ENCODE measurements around the gene GYS1. TPM values are rescaled to one million over a fixed set of nuclear protein-coding genes. Genes with fewer than 3 reads are reported as not detected.

Gene GYS1
- total RNA-seq, 1 donor from 2014 or later, result 45.7 TPM

DNA sequence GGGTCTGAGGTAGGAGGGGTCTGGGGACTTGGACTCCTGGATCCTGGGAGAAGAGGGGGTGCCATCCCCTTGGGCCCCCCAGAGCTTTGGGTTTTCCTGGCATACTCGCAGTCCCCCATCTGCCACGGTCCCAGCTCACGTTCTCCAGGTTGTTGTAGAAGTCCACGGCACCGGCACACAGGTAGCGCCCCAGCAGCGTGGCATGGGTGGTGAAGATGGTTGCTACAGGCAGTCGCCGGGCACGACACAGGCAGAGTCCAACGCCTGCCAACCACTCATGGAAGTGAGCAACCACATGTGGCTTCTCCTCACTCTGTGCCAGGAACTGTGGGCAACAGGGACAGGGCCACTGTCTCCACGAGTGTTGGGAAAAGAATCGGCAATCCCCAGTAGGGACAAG lies 7.4 kb downstream of the GYS1 start:
- Mint-ChIP-seq H3K4me3 (ENCODE audit: unreplicated experiment) (no peak overlapping the region), H3K36me3 (ENCODE audit: low read depth, unreplicated experiment) (peaks cover 36% of the 10 kb centered on the region), H3K27me3 (ENCODE audit: unreplicated experiment) (peaks cover 3% of the 10 kb centered on the region), H3K27ac (ENCODE audit: unreplicated experiment) (no peak overlapping the region), H3K9me3 (ENCODE audit: unreplicated experiment) (no peaks in the 10 kb centered on the region), H3K4me1 (ENCODE audit: unreplicated experiment) (peaks cover 5% of the 10 kb centered on the region)
- TF ChIP-seq, protein P1, sequence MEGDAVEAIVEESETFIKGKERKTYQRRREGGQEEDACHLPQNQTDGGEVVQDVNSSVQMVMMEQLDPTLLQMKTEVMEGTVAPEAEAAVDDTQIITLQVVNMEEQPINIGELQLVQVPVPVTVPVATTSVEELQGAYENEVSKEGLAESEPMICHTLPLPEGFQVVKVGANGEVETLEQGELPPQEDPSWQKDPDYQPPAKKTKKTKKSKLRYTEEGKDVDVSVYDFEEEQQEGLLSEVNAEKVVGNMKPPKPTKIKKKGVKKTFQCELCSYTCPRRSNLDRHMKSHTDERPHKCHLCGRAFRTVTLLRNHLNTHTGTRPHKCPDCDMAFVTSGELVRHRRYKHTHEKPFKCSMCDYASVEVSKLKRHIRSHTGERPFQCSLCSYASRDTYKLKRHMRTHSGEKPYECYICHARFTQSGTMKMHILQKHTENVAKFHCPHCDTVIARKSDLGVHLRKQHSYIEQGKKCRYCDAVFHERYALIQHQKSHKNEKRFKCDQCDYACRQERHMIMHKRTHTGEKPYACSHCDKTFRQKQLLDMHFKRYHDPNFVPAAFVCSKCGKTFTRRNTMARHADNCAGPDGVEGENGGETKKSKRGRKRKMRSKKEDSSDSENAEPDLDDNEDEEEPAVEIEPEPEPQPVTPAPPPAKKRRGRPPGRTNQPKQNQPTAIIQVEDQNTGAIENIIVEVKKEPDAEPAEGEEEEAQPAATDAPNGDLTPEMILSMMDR (IDR thresholded peaks at IDR 0.05; ENCODE audit: unreplicated experiment), result no peak
- DNase-seq (ENCODE audit: low spot score), result no peak

DNA sequence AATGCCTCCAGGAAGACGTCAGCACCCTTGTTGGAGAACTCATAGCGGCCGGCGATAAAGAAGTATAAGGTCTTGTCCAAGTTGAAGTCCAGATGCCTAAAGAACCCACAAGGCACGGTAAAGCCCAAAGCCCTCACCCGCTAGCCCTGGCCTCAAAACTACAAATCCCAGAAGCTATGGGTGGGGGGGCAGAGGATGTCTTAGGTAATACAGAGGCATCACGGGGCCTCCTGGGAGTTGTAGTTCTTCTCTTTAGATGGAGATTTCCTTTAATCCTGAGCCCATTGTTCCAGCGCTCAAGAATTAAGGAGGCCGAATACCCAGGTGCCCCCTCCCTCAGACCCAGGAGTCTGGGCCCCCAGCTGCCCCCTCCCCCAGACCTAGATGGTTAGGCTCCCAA lies 10.8 kb downstream of the GYS1 start:
- no peak for DNase-seq (ENCODE audit: low spot score)
- Mint-ChIP-seq H3K36me3 (ENCODE audit: low read depth, unreplicated experiment) (peaks cover 26% of the 10 kb centered on the region), H3K9me3 (ENCODE audit: unreplicated experiment) (no peaks in the 10 kb centered on the region), H3K27me3 (ENCODE audit: unreplicated experiment) (peaks cover 6% of the 10 kb centered on the region), H3K4me3 (ENCODE audit: unreplicated experiment) (peak overlapping the region; percentile 35), H3K4me1 (ENCODE audit: unreplicated experiment) (peaks cover 6% of the 10 kb centered on the region), H3K27ac (ENCODE audit: unreplicated experiment) (peak overlapping the region; percentile 31)
- TF ChIP-seq, protein P1 (IDR thresholded peaks at IDR 0.05; ENCODE audit: unreplicated experiment), result no peak

DNA sequence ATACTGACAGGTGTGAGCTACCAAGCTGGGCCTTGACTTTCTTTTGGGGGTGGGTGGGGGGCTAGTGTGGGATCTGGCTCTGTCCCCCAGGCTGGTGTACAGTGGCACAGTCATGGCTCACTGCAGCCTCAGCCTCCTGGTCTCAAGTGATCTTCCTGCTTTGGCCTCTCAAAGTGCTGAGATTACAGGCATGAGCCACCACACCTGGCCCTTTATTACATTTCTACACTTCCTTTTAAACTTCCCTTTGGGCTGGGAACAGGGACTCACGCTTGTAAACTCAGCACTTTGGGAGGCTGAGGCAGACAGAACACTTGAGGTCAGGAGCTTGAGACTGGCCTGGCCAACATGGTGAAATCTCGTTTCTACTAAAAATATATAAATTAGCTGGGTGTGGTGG lies 16.0 kb downstream of the GYS1 start:
- Mint-ChIP-seq H3K9me3 (ENCODE audit: unreplicated experiment) (no peaks in the 10 kb centered on the region), H3K27ac (ENCODE audit: unreplicated experiment) (no peak overlapping the region), H3K27me3 (ENCODE audit: unreplicated experiment) (peaks cover 8% of the 10 kb centered on the region), H3K36me3 (ENCODE audit: low read depth, unreplicated experiment) (peaks cover 21% of the 10 kb centered on the region), H3K4me1 (ENCODE audit: unreplicated experiment) (peaks cover 6% of the 10 kb centered on the region), H3K4me3 (ENCODE audit: unreplicated experiment) (no peak overlapping the region)
- no peak for DNase-seq (ENCODE audit: low spot score)
- TF ChIP-seq, protein P1 (IDR thresholded peaks at IDR 0.05; ENCODE audit: unreplicated experiment), result no peak

DNA sequence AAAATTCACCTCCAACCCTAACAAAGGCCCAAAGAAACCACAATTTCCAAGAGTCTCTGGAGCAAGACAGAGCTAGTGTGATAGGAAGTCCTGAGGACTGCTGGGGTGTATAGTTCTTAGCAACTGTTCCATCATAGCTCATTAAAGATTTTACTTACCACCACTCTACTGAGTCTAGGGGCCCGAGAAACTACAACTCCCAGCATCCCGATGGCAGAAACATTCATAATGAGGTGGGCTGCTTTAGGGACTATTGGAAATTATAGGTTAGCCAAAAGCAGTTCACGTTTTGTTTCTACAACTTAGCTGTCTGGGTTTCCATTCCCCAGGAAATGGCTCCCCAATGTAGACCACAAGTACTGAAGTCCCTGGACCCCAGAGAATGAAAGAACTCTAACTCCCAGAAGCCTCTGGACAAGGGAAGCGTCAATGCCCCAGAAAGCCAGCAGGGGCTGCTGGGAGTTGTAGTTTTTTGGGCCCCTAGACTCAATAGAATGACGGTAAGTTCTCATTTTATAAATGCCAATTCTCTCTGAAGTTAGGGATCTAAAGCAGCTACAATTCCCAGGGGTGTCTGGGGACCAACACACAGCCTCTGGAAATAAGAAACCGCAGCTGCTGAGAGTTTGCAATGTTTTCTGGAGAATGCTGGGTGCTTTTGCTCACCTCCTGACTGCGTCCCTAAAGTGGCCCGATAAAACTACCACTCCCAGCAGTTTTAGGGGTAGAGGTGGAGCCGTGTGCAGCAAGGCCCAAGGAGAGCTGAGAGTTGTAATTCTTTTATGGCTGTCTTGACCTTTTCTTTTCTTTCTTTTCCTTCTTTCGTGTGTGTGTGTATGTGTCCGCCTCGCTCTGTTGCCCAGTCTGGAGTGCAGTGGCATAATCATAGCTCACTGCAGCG lies 16.9 kb downstream of the GYS1 start:
- TF ChIP-seq, protein P1 (IDR thresholded peaks at IDR 0.05; ENCODE audit: unreplicated experiment), result peak; percentile 52
- H3K9me3 Mint-ChIP-seq (ENCODE audit: unreplicated experiment), result no peaks in the 10 kb centered on the region
- peak; percentile 47 for DNase-seq (ENCODE audit: low spot score)
- peaks cover 6% of the 10 kb centered on the region for H3K4me1 Mint-ChIP-seq (ENCODE audit: unreplicated experiment)
- H3K36me3 Mint-ChIP-seq (ENCODE audit: low read depth, unreplicated experiment), result peaks cover 16% of the 10 kb centered on the region
- H3K27ac Mint-ChIP-seq (ENCODE audit: unreplicated experiment), result no peak overlapping the region
- H3K27me3 Mint-ChIP-seq (ENCODE audit: unreplicated experiment), result peaks cover 8% of the 10 kb centered on the region
- H3K4me3 Mint-ChIP-seq (ENCODE audit: unreplicated experiment), result peak overlapping the region; percentile 70

DNA sequence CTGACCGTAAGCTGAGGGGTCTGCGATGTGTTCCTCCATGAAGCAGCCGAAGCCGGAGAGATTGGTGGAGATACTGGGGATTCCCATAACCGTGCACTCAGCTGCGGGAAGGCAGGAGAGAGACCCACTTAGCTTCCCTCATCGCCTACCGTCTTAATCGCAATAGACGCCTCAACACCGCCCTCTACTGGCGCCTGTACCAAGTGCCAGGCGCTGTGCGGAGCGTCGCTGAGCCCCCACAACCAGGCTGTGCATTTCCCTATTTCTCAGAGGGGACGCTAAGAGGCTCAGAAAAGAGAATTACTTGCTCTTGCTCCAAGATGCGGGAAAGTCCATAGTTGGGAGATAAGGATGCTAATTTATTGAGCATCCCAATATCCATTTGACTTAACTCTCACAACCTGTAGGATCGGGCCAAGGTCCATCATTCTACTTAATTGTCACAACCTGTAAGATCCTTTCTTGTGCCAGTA lies 22.1 kb downstream of the GYS1 start:
- no peak overlapping the region for H3K4me3 Mint-ChIP-seq (ENCODE audit: unreplicated experiment)
- peaks cover 13% of the 10 kb centered on the region for H3K4me1 Mint-ChIP-seq (ENCODE audit: unreplicated experiment)
- DNase-seq (ENCODE audit: low spot score), result peak; percentile 89
- H3K27ac Mint-ChIP-seq (ENCODE audit: unreplicated experiment), result no peak overlapping the region
- H3K27me3 Mint-ChIP-seq (ENCODE audit: unreplicated experiment), result peaks cover 7% of the 10 kb centered on the region
- peaks cover 19% of the 10 kb centered on the region for H3K36me3 Mint-ChIP-seq (ENCODE audit: low read depth, unreplicated experiment)
- no peaks in the 10 kb centered on the region for H3K9me3 Mint-ChIP-seq (ENCODE audit: unreplicated experiment)
- TF ChIP-seq, protein P1 (IDR thresholded peaks at IDR 0.05; ENCODE audit: unreplicated experiment), result peak; percentile 87

Data from endothelial cell (in vitro differentiated cells).